HG03159 (cell line): ENCODE data around the gene AURKB.
A peak's percentile ranks its signal among the peaks of the same experiment; 100 is the strongest.
"Not testable (repeated sequence)": the region's sequence is repeated elsewhere in the genome, so short reads cannot be mapped to it uniquely, and the experiment has no call there.

Experiments
- ATAC-seq: cut with Tn5 transposase; IDR thresholded peaks from one replicate; pipeline ENCODE4 v1.9.1; 2021; ENCODE audit warnings: mild to moderate bottlenecking, moderate library complexity; ENCODE audit not compliant: unreplicated experiment

The AURKB gene

GRCh38 chr17:8209907-8210760 is at the start of gene AURKB:
Gene AURKB, minus strand, starts transcription at chr17:8210575. Its CDS starts 351 bp downstream, at chr17:8210224.
- ATAC-seq = peak; percentile 82

DNA sequence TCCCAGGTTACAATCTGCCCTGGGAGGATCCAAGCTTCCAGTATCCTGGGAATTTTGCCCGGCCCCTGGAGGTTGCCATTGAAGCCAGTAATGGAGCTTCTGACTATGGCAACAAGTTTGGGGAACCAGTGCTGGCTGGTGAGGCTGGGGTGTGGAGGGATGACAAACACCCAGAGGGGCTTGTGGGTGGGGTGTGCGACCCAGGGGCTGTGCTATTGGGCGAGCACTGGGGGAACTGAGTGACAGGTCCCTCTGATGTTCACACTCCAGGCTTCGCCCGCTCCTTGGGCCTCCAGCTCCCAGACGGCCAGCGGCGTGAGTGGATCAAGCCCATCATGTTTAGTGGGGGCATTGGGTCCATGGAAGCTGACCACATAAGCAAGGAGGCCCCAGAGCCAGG is 47.4 kb upstream of the AURKB start:
- no peak for ATAC-seq

GRCh38 chr17:8256691-8257090 is 46.3 kb upstream of the AURKB start:
- no peak for ATAC-seq

DNA sequence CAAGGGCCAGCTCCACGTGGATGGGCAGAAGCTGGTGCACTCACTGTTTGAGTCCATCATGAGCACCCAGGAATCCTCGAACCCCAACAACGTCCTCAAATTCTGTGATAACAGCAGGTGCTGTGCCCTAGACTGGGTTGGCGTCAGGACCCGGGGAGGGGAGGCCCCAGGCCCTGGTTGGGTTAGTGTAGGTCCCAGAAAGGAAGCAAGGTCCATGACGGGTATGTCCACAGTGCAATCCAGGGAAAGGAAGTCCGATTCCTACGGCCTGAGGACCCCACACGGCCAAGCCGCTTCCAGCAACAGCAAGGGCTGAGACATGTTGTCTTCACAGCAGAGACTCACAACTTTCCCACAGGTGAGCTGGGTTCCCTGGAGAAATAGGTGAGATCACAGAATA is 45.9 kb upstream of the AURKB start:
- no peak for ATAC-seq

DNA sequence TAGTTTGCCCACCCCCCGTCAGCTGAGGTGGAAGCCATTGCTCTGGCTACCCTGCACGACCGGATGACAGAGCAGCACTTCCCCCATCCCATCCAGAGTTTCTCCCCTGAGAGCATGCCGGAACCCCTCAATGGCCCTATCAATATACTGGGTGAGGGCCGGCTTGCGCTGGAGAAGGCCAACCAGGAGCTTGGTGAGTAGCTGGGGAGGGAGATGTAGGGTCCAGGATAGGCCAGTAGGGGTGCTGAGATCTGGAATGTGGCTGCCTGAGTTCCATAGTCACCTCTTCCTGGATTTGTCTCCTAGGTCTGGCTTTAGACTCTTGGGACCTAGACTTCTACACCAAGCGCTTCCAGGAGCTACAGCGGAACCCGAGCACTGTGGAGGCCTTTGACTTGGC is 45.1 kb upstream of the AURKB start:
- no peak for ATAC-seq

- ATAC-seq = no peak
Measured at GRCh38 chr17:8254881-8255280, 44.5 kb upstream of the AURKB start.

DNA sequence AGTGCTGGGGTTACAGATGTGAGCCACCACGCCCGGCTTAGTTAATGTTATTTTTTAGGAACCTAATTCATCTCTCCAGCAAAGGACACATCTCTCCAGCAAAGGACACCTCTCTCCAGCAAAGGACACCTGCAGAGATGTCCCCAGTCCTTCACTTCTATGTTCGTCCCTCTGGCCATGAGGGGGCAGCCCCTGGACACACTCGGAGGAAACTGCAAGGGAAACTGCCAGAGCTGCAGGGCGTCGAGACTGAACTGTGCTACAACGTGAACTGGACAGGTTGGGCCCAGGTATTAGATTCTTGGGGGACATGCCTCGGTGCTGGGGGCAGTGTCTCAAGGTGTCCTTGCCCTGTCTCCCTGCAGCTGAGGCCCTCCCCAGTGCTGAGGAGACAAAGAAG is 43.4 kb upstream of the AURKB start:
- no peak for ATAC-seq

DNA sequence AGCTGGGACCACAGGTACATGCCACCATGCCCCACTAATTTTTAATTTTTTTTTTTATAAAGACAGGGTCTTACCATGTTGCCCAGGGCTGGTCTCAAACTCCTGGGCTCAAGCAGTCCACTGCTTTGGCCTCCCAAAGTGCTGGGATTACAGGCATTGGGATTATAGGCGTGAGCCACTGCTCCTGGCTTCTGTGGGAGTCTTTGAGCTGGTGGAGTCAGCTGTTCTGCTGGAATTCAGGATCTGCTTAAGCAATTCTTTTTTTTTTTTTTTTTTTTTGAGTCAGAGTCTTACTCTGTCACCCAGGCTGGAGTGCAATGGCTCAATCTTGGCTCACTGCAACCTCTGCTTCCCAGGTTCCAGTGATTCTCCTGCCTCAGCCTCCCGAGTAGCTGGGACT is 41.0 kb upstream of the AURKB start:
- ATAC-seq = not testable (repeated sequence)

DNA sequence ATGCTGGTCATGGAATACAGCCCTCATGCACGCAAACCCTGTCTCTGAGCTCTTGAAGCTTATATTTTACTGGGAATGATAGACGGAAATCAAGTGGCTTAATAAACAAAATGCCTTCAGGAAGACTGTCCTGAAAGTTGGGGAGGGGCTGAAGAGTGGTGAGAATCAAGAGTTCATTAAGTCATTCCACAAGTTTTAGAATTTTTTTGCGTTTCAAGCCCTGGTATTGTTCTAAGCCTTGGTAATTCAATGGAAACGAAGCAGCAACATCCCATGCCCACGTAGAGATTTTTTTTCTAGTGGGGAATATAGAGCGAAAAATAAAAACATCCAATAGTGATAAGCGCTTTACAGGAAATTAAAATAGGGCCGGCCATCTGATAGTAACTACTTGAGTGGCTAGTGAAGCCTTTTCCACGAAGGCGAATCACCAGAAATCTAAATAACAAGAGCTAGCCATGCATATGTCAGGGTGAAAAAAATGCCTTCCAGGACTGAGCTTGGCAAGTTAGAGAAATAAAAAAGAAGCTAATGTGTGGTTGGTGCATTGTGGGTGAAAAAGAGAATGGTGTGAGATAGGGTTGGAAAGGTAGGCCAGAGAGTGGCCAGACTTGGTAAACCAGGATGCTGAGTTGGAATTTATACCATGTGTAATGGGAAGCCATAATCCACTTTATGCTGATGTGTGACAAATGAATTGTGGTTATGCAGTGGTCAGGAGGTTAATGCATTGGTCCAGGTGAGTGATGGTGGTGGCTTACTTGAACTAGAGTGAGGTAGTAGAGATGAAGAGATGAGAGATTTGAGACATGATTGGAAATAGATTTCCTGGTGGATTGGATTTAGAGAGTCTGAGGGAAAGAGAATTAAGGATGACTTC is 39.5 kb upstream of the AURKB start:
- ATAC-seq = no peak

DNA sequence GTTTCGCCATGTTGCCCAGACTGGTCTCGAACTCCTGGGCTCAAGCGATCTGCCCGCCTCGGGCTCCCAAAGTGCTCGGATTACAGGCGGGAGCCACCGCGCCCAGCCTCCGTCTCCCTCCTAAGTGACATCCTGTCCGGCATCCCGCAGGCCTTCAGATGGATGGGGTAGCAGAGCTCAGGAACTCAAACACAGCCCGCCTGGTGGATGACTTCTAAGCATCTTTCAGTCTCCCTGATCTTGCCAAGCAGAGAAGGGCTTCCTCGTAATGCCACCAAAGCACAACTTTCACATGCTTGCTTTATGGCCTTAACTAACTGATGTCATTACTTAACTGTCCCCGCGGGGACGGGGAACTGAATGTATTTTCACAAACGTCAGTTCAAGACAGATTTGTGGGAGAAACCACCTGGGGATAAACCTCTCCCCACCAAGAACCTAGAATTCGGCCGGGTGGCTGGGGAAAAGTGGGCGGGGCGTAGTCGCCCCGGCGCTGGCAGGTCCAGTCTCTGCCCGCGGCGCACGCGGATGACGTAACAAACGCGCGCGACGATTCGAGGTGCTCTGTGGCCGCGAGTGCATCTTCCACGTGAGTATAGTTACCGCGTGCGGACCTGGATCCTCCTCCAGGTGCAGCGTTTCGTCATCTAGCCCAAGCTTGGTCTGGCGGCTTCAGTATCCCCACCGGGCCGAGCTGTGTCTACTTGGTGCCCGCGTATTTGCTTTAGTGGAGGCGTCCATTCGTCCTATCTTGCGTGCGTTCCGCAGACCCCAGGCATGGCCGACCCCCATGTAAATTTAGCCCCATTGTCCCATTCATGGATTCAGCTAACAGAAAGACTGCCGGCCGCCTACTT is 38.6 kb upstream of the AURKB start, which contains the start of gene PFAS:
TSS of gene PFAS (plus strand) at position 539 of the 857 bp plus-strand sequence. CDS start 4,649 bp downstream, outside the sequence.
- ATAC-seq = peak; percentile 40

GRCh38 chr17:8244768-8245167 is 34.4 kb upstream of the AURKB start:
- no peak for ATAC-seq

GRCh38 chr17:8243827-8244226 is 33.5 kb upstream of the AURKB start:
- no peak for ATAC-seq

DNA sequence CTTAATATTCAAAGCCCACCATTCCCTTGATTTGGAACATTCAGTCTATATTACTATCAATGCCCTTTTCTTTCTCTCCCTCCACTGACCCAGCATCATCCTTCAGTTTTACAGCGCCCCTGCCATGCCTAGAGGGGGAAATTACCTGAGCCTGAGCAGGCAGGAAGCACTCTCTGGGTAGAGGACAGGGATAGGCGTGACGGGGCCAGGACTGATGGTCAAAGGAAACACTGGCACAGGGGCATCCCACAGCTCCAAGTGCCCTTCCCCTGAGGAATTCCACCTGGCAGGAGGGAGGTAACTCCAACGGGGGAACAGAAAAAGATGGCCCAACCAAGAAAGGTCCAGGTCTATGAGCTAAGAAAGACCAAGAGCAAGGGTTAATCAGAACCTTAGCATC is 27.5 kb upstream of the AURKB start:
- ATAC-seq = no peak

GRCh38 chr17:8237175-8237574 is 26.8 kb upstream of the AURKB start:
- ATAC-seq = no peak

DNA sequence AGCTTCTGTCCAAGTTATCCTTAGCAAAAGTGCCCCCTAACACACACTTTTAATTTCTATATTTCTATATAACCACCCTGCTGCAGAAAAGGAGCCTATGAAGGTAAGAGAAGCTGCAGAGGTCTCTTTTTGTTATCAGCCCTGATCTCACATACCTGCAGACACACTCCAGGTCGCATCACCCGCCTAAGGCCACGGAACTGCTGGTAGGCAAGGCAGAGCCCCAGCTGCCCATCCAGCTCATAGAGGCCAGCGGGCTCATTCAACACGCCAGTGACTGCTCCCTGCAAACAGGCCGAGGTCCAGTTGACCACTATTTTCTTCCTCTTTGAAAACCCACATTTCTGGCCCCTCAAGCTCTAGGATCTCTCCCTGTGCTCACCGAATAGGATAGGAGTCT is 25.3 kb upstream of the AURKB start:
- ATAC-seq = no peak

DNA sequence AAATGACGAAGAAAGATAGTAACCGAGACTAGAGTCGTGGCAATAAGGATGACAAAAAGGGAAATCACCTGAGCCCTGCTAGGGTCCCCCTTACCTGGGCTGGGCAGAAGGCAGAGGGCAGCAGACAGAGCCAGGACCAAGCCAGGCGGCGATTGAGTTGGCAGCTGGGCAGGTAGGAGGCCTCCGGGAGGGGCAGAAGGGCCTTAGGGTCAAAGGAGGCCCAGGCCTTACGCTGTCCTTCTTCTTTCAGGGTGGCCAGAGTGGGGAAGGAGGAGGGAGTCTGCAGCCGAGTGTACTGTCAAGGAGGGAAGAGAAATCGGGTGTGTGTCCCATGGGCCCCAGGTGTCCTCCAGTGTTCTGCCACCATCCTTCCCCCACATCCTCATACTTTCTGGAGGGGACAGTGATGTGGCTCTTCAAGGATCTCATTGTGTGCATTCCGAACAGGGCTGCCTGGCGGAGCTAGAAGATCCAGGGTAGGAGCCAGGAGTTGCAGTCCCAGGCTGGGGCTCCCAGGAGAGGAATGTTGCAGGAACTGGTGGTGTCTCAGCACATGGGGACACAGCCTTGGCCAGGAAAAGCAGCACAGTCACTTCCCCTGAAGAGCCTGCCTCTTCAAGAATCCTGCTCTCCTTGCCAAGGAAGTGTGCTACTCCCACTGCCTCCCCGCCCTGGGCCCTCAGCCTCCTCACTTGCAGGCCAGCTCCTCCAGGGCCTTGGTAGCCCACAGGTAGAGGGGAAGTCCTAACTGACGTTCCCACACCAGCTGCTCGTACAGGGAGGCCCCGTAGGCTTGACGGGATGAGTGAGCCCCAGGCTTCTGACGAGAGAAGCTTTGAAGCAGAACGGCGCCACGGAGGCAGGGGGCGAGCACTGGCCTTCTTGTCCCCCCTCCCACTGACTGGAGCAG is 24.2 kb upstream of the AURKB start:
- ATAC-seq = no peak

- ATAC-seq = no peak
Measured at GRCh38 chr17:8231701-8232100, 21.3 kb upstream of the AURKB start.

DNA sequence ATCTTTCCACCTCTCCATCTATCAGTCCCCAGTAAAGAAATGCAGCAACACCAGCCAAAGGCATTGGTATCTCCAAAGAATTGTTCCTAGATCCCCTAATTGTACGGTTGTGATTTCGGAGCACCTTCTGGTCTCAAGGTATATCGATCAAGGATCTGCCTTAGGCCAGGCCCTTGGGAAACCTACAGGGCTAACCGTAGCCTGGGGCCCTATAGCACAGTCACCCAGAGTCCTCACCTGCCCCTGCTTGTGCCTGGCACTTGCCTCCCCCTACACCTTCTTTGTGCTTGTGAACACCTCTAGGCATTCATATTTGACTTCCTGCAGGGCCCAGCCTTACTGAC is 16.8 kb upstream of the AURKB start:
- no peak for ATAC-seq

DNA sequence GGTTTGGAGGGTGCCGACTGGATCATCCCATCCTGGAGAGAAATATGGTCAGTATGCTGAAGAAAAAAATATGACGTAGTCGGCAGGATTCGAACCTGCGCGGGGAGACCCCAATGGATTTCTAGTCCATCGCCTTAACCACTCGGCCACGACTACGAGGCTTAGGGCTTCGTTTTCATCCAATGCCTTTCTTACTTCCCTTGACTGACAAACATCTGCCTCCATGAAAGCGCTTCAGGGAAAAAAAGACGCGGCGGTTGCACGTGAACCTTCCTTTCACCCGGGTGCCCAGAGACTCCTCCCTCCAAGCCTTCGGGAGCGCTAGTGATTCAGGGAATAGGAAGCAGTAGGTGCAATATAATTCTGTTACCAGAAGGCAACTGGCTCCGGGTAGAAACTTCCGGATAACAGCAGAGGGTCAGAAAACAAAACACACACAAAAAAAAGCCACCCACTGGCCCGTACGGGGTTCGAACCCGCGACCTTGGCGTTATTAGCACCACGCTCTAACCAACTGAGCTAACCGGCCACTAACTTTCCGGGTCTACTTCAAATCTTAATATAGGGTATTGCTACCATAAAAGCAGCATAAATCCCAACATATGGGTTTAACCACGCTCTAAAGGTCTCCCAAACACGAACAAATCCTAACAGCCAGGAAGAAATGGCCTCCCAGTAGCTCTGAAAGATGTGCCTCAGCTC is 16.3 kb upstream of the AURKB start:
- no peak for ATAC-seq
